Mucosa of descending colon (tissue), 3 donors: ENCODE measurements around the gene TARBP1. TPM values are rescaled to one million over a fixed set of nuclear protein-coding genes. Genes with fewer than 3 reads are reported as not detected.
"Not testable (repeated sequence)": the region's sequence is repeated elsewhere in the genome, so short reads cannot be mapped to it uniquely, and the experiment has no call there.

ENCODE experiments used
- ATAC-seq: fragments of 200-7000 bp; cut with Tn5 transposase; one replicate; pipeline ENCODE4 v1.9.1; 2020; ENCODE audit warnings: mild to moderate bottlenecking, moderate library complexity
- DNase-seq, 3 donors: peaks; one replicate each; pipeline ENCODE4 v3.0.0-alpha.2; 2020
- H3K36me3 ChIP-seq: fragments of 200-600 bp; one replicate; pipeline ENCODE4 v1.8.0; 2021; ENCODE audit warnings: low read depth, mild to moderate bottlenecking
- H3K4me1 ChIP-seq: fragments of 200-600 bp; one replicate; pipeline ENCODE4 v1.8.0; 2021; ENCODE audit warnings: low read depth, mild to moderate bottlenecking
- H3K4me3 ChIP-seq: fragments of 200-600 bp; one replicate; pipeline ENCODE4 v1.8.0; 2021; ENCODE audit warnings: mild to moderate bottlenecking
- H3K9me3 ChIP-seq: fragments of 200-600 bp; one replicate; pipeline ENCODE4 v1.8.0; 2021; ENCODE audit warnings: mild to moderate bottlenecking
- intact Hi-C, 2 donors: fragments of 100-400 bp; cut with DNase I in 1 of 2; cut with micrococcal nuclease in 1 of 2; formaldehyde crosslinking; loops; one replicate each; pipeline versions ENCODE4 v1.11.0 to v1.11.1; 2022; cut with DNase I, micrococcal nuclease
- total RNA-seq, 3 donors: library from RNA; stranded (reverse); fragmentation: NEBNext Ultra II Directional in 2 of 3; extraction: Animal tissue kit (Norgen Biotek cat#: 25700) in 2 of 3; gene quantifications; one replicate each; pipeline versions ENCODE4 v1.2.1 to v1.2.4, GENCODE V29; 2021 to 2023
- TF ChIP-seq, protein P1 (sequence below): fragments of 200-600 bp; IDR thresholded peaks from one replicate; pipeline ENCODE4 v1.8.0; 2022; ENCODE audit warnings: antibody characterized with exemption, mild to moderate bottlenecking
- donor health status: DM: no; HTN: no; CAD: no; lungs with moderate emphysema.
- donor health status: DM: no; HTN: no; CAD: no.
- donor health status: DM: no; HTN: yes; CAD: no.

Gene TARBP1
- total RNA-seq, 3 donors from 2014 or later, result 16.2 to 29.5 (median 23.5) TPM

DNA sequence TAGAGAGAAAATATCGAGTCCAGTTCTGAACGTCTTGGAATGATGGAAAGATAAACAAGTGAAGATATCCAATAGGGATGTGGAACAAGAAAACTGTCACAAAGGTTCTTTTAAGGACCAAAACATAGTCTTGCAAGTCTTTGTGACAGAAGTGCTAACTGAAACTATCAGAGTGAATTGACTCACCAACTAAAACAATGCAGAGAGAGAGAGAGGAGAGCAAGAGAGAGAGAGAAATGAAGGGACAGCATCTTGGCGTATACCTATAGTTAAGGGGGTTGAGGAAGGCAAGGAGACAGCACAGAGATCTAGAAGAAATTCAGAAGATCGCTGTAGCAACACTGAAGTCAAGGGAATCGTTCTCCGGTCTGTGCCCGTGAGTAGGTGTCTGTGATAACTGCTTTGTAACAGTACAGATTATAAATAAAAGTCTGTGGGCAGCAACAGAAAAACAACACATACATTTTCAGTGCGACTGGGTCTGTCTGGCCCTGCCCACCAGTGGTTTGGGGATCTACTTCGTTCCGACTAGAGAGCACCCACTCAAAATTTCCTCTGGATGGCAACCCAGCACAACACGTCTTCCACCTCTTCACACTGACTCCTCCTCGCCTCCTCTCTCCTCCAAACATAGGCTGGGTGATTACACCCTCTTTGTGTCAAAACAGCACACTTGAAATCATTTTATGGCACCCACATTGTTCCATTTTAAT is 110.5 kb downstream of the TARBP1 start:
- intact Hi-C loops, result no loop called here
- TF ChIP-seq, protein P1, sequence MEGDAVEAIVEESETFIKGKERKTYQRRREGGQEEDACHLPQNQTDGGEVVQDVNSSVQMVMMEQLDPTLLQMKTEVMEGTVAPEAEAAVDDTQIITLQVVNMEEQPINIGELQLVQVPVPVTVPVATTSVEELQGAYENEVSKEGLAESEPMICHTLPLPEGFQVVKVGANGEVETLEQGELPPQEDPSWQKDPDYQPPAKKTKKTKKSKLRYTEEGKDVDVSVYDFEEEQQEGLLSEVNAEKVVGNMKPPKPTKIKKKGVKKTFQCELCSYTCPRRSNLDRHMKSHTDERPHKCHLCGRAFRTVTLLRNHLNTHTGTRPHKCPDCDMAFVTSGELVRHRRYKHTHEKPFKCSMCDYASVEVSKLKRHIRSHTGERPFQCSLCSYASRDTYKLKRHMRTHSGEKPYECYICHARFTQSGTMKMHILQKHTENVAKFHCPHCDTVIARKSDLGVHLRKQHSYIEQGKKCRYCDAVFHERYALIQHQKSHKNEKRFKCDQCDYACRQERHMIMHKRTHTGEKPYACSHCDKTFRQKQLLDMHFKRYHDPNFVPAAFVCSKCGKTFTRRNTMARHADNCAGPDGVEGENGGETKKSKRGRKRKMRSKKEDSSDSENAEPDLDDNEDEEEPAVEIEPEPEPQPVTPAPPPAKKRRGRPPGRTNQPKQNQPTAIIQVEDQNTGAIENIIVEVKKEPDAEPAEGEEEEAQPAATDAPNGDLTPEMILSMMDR, result no peak
- ATAC-seq (no peak), DNase-seq (no peak)
- Histone ChIP-seq H3K4me3 (no peak overlapping the region), H3K36me3 (no peaks in the 10 kb centered on the region), H3K9me3 (no peaks in the 10 kb centered on the region), H3K4me1 (peaks cover 7% of the 10 kb centered on the region)

DNA sequence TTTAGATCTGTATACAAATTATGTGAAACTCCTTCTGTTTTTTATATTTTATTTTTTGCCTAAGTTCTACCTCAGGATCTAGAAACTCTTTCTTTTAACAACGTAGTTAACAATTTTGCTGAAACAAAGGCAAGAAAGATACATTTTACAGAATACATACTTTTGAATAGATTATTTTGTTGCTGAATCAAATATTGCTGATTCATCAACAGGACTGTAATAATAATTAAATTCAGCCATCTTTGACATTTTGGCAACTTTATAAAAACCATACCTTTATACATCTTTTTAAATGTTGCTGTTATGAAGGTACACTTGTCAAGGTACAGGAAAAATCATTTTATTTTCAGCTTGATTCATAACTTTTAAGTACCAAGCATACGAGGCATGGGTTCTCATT is 116.4 kb downstream of the TARBP1 start:
- no peaks in the 10 kb centered on the region for H3K36me3 ChIP-seq
- TF ChIP-seq, protein P1, result no peak
- H3K4me1 ChIP-seq, result no peaks in the 10 kb centered on the region
- no peak overlapping the region for H3K4me3 ChIP-seq
- DNase-seq (no peak), ATAC-seq (no peak)
- H3K9me3 ChIP-seq, result no peaks in the 10 kb centered on the region
- intact Hi-C loops, result no loop called here

DNA sequence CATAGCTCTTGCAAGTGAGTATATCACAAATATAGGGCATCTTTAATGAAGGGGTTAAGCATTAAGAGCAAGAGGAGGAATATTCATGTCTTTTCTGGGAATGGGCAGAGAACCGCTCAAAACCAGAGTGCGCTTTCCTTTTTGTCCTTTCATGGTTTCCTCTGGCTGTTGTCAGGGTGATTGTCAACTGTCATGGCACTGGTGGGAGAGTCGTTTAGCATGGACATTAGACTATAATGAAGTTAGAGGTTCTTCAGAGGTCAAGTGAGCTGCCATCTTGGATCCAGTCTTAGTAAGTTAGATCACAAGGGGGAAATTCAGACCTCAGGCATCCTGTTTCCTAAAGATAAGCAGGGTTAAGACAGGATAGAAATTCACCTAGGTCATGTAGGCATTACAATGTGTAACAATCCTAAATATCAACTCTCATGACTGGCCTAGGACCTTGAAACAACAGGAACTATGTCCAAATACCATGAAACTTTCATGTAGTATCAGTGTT is 117.8 kb downstream of the TARBP1 start:
- ATAC-seq (no peak), DNase-seq (no peak)
- no peaks in the 10 kb centered on the region for H3K9me3 ChIP-seq
- H3K4me1 ChIP-seq, result no peaks in the 10 kb centered on the region
- intact Hi-C loops, result no loop called here
- H3K4me3 ChIP-seq, result no peak overlapping the region
- TF ChIP-seq, protein P1, result no peak
- no peaks in the 10 kb centered on the region for H3K36me3 ChIP-seq

DNA sequence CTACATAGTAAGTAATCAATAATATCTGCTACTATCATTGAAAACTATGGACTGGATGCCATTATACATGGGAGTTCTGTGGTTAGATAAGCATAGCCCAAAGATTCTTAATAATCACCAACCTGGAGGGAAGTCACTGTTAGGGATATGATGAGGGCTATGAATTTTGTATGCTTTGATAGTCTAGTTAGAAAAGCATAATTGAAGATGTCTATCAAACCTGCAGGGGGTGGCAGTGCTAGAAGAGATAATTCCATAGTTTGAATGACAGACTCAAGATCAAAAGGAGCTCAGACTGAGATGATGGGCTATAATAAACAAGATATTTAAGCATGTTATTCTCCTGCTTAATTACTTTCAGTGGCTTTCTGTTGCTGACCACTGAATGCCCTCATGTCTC is 121.1 kb downstream of the TARBP1 start:
- H3K36me3 ChIP-seq, result no peaks in the 10 kb centered on the region
- ATAC-seq (no peak), DNase-seq (no peak)
- H3K9me3 ChIP-seq, result no peaks in the 10 kb centered on the region
- intact Hi-C loops, result no loop called here
- H3K4me3 ChIP-seq, result no peak overlapping the region
- H3K4me1 ChIP-seq, result no peaks in the 10 kb centered on the region
- TF ChIP-seq, protein P1, result no peak

DNA sequence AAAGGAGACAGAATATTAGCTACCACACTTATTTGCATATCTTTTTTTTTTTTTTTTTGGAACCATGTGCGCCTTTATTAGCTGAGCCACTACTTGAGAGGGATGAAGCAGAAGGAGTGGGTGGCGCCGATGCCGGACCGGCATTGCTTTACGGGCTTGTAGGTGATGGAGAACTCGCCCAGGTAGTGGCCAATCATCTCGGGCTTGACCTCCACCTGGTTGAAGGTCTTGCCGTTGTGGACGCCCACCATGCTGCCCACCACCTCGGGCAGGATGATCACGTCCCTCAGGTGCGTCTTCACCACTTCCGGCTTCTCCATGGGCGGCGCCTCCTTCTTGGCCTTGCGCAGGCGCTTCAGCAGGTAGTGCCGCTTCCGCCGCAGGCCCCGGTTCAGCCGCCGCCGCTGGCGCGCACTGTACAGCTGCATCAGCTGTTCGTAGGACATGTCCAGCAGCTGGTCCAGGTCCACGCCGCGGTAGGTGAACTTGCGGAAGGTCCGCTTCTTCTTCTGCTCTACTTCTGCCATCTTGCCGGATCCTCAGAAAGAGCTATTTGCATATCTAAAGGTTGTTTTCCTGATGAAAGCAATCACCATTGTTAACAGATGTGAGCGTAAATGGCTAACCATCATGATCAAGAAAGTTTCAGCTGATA is 122.2 kb downstream of the TARBP1 start:
- H3K4me1 ChIP-seq, H3K9me3 ChIP-seq, intact Hi-C loops, H3K36me3 ChIP-seq: not testable (repeated sequence)
- H3K4me3 ChIP-seq, result peak overlapping the region; percentile 12
- peak; percentile 89 for ATAC-seq
- peak; percentile 58 to 87 (median 76) for DNase-seq

DNA sequence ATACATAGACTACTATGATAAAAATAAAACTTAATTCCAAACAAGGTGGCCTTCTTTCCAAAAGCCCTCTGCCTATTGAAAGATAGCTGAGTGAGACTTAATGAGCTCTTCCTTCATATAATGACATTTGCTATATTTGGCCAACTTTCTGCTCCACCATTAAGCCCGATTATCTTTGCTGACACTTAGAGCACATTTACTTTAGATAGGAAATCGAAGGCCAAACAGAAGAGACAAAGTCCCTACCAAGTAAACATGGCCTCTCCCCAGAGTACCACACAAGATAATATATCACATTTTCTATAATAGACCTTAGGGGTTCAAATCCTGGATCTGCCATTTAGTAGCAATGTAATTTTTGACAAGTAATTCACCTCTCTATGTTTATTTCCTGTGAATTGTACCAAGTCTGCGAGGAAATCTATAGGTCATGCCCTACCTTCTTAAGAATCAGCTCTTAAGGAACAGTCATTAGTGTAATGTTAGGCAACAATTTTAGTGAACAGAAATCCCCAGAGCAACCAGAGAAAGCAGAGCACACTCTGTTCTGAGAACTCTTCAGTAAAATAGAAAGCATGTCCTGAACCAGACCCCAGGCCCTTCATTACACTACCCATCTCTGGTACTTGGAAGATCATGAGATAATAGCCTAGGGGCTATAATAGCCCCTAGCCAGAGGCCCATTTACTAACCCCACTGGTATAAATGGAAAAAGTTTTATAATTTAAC is 123.0 kb downstream of the TARBP1 start:
- Histone ChIP-seq H3K36me3 (no peaks in the 10 kb centered on the region), H3K9me3 (no peaks in the 10 kb centered on the region), H3K4me1 (no peaks in the 10 kb centered on the region), H3K4me3 (peak overlapping the region; percentile 12)
- ATAC-seq, result no peak
- intact Hi-C loops, result no loop called here
- TF ChIP-seq, protein P1, result no peak
- no peak for DNase-seq
